OCI-LY7 (cell line): ENCODE results near the gene GYPC. TPM values are rescaled to one million over a fixed set of nuclear protein-coding genes. Genes with fewer than 3 reads are reported as not detected.

Experiments used
- BruUV-seq: library from RNA; stranded (reverse); fragments of 400-500 nt; replicated peaks from 2 replicates; lab custom pipeline; 2021; lab: Mats Ljungman, UMichigan
- CTCF ChIA-PET: fragments of 300-600 bp; sonication (Branson Sonifier 250); formaldehyde crosslinking; loops from one replicate; lab custom pipeline; 2022; ENCODE audit warnings: antibody characterized with exemption; ENCODE audit not compliant: unreplicated experiment; lab: Charles Lee
- POLR2A ChIA-PET: fragments of 300-600 bp; sonication (Branson Sonifier 250); formaldehyde crosslinking; loops from one replicate; lab custom pipeline; 2022; ENCODE audit warnings: antibody characterized with exemption; lab: Charles Lee
- DNase-seq: peaks from one replicate; pipeline ENCODE4 v3.0.0-alpha.2; 2015; ENCODE audit warnings: low spot score
- H2AFZ ChIP-seq: fragments of 200-600 bp; sonication (generic), shearing (Covaris generic); 2 replicates; pipeline ENCODE4 v1.6.1; 2014; ENCODE audit warnings: mild to moderate bottlenecking, antibody characterized with exemption, low read length, moderate library complexity
- H3K27ac ChIP-seq: fragments of 200-600 bp; sonication (generic); 2 replicates; pipeline ENCODE4 v1.5.1; 2014; ENCODE audit warnings: mixed run types, low read depth, mild to moderate bottlenecking, moderate library complexity, low read length, inconsistent platforms; ENCODE audit not compliant: poor library complexity, severe bottlenecking
- H3K36me3 ChIP-seq: fragments of 200-600 bp; sonication (generic); 2 replicates; pipeline ENCODE4 v1.6.1; 2014; ENCODE audit warnings: mild to moderate bottlenecking, antibody characterized with exemption, low read length, moderate library complexity, mixed read lengths; ENCODE audit not compliant: insufficient read depth
- H3K4me1 ChIP-seq: fragments of 200-600 bp; sonication (generic); 2 replicates; pipeline ENCODE4 v1.5.1; 2014; ENCODE audit warnings: mild to moderate bottlenecking, low read length; ENCODE audit not compliant: insufficient read depth, poor library complexity, severe bottlenecking
- H3K4me2 ChIP-seq: fragments of 200-600 bp; sonication (generic); 2 replicates; pipeline ENCODE4 v1.6.1; 2014; ENCODE audit warnings: mild to moderate bottlenecking, low read length
- H3K4me3 ChIP-seq: fragments of 200-600 bp; sonication (generic); 2 replicates; pipeline ENCODE4 v1.5.1; 2014; ENCODE audit warnings: mild to moderate bottlenecking, low read depth, low read length; ENCODE audit not compliant: poor library complexity, severe bottlenecking
- H3K79me2 ChIP-seq: fragments of 200-600 bp; sonication (generic); 2 replicates; pipeline ENCODE4 v1.6.1; 2016; ENCODE audit warnings: low read depth, mild to moderate bottlenecking, low read length, moderate library complexity, mixed read lengths; ENCODE audit not compliant: insufficient read depth
- H3K9me2 ChIP-seq: fragments of 200-600 bp; sonication (generic); 2 replicates; pipeline ENCODE4 v1.6.1; 2016; ENCODE audit warnings: mild to moderate bottlenecking, low read length, mixed read lengths; ENCODE audit not compliant: insufficient read depth
- H3K9me3 ChIP-seq: fragments of 200-600 bp; sonication (generic); 2 replicates; pipeline ENCODE4 v1.6.1; 2014; ENCODE audit warnings: mild to moderate bottlenecking, mixed run types, low read length, mixed read lengths
- H4K20me1 ChIP-seq: fragments of 200-600 bp; sonication (generic); 2 replicates; pipeline ENCODE4 v1.6.1; 2014; ENCODE audit warnings: mild to moderate bottlenecking, antibody characterized with exemption, low read length, moderate library complexity, mixed read lengths; ENCODE audit not compliant: insufficient read depth
- EZH2phosphoT487 ChIP-seq: fragments of 200-600 bp; sonication (generic); IDR thresholded peaks from 2 replicates; pipeline ENCODE4 v1.6.1; 2018; ENCODE audit warnings: low read depth, borderline replicate concordance, mild to moderate bottlenecking, mixed run types, antibody characterized with exemption, low read length, moderate library complexity, mixed read lengths
- intact Hi-C: fragments of 100-400 bp; cut with micrococcal nuclease; formaldehyde crosslinking; loops from one replicate; pipeline ENCODE4 v1.10.0; 2022; ENCODE audit not compliant: unreplicated experiment
- total RNA-seq, 2 experiments: library from RNA; depleted of rRNA in 1 of 2; stranded (reverse); fragments of >200 nt in 1 of 2; shearing (Covaris generic) in 1 of 2; gene quantifications; 2 replicates each; pipeline ENCODE4 v1.2.3, GENCODE V29; 2014 to 2022
- TF ChIP-seq, protein P1 (sequence below): fragments of 200-600 bp; sonication (generic); conservative IDR thresholded peaks from 2 replicates; pipeline ENCODE4 v1.5.1; 2014; ENCODE audit warnings: mild to moderate bottlenecking, antibody characterized with exemption, low read length, moderate library complexity, mixed read lengths

GYPC gene
- total RNA-seq, 2 experiments from 2014 or later, result 96.4 to 154 TPM

DNA sequence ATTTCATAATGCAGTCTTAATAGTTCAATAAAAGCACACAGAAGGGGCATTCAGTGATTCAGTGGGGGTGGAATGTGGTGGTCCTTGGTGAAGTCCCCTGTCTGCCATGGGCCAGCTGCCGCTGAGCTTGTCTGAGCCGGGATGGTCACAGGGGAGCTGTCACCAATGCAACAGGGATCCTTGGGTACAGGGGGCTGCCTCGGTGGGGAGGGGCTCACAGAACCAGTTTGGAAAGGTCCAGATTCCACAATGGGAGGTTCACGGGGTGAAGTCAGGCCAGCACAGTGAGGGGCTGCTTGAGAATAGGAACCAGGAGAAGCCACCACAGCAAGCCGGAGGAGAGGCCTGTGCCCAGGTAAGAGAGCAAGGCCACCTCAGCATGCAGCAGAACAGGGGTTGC, 75.4 kb downstream of the GYPC start:
- no peaks in the 10 kb centered on the region for H3K36me3 ChIP-seq
- CTCF ChIA-PET, result no interaction called here
- intact Hi-C loops, result no loop called here
- no peak overlapping the region for H2AFZ ChIP-seq
- BruUV-seq, result no TSS peak
- no peaks in the 10 kb centered on the region for H3K79me2 ChIP-seq
- H3K9me3 ChIP-seq, result no peaks in the 10 kb centered on the region; the same call in 1 of the 2 replicates
- H3K4me2 ChIP-seq, result no peak overlapping the region
- no peak overlapping the region for H3K4me3 ChIP-seq
- no peaks in the 10 kb centered on the region for H3K9me2 ChIP-seq
- H3K4me1 ChIP-seq, result no peaks in the 10 kb centered on the region
- H4K20me1 ChIP-seq, result no peaks in the 10 kb centered on the region
- DNase-seq, result no peak
- no peak for TF ChIP-seq EZH2phosphoT487
- TF ChIP-seq, protein P1, sequence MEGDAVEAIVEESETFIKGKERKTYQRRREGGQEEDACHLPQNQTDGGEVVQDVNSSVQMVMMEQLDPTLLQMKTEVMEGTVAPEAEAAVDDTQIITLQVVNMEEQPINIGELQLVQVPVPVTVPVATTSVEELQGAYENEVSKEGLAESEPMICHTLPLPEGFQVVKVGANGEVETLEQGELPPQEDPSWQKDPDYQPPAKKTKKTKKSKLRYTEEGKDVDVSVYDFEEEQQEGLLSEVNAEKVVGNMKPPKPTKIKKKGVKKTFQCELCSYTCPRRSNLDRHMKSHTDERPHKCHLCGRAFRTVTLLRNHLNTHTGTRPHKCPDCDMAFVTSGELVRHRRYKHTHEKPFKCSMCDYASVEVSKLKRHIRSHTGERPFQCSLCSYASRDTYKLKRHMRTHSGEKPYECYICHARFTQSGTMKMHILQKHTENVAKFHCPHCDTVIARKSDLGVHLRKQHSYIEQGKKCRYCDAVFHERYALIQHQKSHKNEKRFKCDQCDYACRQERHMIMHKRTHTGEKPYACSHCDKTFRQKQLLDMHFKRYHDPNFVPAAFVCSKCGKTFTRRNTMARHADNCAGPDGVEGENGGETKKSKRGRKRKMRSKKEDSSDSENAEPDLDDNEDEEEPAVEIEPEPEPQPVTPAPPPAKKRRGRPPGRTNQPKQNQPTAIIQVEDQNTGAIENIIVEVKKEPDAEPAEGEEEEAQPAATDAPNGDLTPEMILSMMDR, result no peak
- POLR2A ChIA-PET, result no interaction called here
- H3K27ac ChIP-seq, result no peak overlapping the region

DNA sequence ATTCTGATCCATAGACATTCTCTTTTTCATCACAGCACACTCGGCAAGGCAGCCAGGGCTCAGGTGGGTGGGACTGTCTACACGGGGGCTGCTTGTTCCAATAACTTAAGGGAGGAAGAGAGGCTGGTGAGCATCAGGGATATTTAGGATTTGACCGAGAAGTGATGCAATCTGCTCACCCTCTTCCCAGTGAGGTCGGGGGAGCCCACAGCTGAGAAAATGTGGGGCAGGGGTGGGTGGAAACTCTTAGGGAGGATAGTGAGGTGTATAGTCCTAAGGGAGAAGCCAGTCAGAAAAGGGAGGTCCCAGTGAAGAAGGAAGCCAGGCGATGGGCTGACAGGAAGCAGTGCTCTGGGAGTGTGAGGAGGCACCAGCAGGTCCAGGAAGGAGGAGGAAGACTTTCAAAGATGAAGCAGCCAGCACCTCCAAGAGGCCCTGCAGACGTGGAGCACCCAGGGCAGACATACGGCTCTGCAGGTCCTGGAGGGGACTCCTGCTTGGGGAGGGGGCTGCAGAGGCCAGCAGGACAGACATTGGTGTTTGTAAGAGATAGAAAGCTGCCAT, 76.8 kb downstream of the GYPC start:
- Histone ChIP-seq H3K4me2 (no peak overlapping the region), H3K4me3 (no peak overlapping the region), H3K9me2 (no peaks in the 10 kb centered on the region), H3K27ac (no peak overlapping the region), H3K79me2 (no peaks in the 10 kb centered on the region), H3K36me3 (no peaks in the 10 kb centered on the region), H3K4me1 (no peaks in the 10 kb centered on the region), H4K20me1 (no peaks in the 10 kb centered on the region), H3K9me3 (no peaks in the 10 kb centered on the region), H2AFZ (no peak overlapping the region)
- intact Hi-C loops, result no loop called here
- BruUV-seq, result no TSS peak
- ChIA-PET POLR2A (no interaction called here), CTCF (interaction anchor here (0.6 kb wide), 1 partner anchor 1490 kb away, joined by 3 read pairs; no protein-coding TSS in a partner anchor)
- TF ChIP-seq, protein P1, result no peak
- TF ChIP-seq EZH2phosphoT487, result no peak
- DNase-seq, result peak; percentile 6

DNA sequence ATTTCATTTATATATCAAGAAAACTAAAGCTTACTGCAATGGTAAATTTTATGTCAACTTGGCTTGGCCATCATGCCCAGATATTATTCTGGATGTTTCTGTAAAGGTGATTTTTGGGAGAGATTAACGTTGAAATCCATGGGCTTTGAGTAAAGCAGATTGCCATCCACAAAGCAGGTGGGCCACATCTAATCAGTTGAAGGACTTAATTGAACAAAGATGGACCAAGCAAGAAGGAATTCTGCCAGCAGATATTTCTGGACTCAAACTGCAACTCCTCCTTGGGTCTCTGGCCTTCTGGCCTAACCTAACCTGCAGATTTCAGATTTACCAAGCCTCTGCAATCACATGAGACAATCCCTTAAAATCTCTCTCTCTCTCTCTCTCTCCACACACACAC, 77.8 kb downstream of the GYPC start:
- ChIA-PET CTCF (no interaction called here), POLR2A (no interaction called here)
- no peaks in the 10 kb centered on the region for H3K9me3 ChIP-seq
- H4K20me1 ChIP-seq, result no peaks in the 10 kb centered on the region
- intact Hi-C loops, result no loop called here
- no TSS peak for BruUV-seq
- H3K36me3 ChIP-seq, result no peaks in the 10 kb centered on the region
- no peak overlapping the region for H3K27ac ChIP-seq
- H3K4me3 ChIP-seq, result no peak overlapping the region
- H3K79me2 ChIP-seq, result no peaks in the 10 kb centered on the region
- no peak overlapping the region for H2AFZ ChIP-seq
- DNase-seq, result no peak
- H3K4me1 ChIP-seq, result no peaks in the 10 kb centered on the region
- TF ChIP-seq, protein P1, result no peak
- no peak for TF ChIP-seq EZH2phosphoT487
- H3K9me2 ChIP-seq, result no peaks in the 10 kb centered on the region
- no peak overlapping the region for H3K4me2 ChIP-seq
